Measurements from ENCODE around the gene SPTBN1.

SPTBN1 gene

GRCh38 chr2:54617409-54617808 is 161.3 kb downstream of the SPTBN1 start:
- DNase-seq = no peak

GRCh38 chr2:54618646-54619565 is 162.8 kb downstream of the SPTBN1 start:
- DNase-seq = no peak

- DNase-seq = no peak
These were observed 163.6 kb downstream of the SPTBN1 start for GRCh38 chr2:54619660-54620231.

GRCh38 chr2:54620948-54621347 is 164.8 kb downstream of the SPTBN1 start:
- no peak for DNase-seq

GRCh38 chr2:54624591-54625071 is 168.5 kb downstream of the SPTBN1 start:
- no peak for DNase-seq

GRCh38 chr2:54626131-54626530 is 170.0 kb downstream of the SPTBN1 start:
- DNase-seq = no peak

- no peak for DNase-seq
These were observed 170.8 kb downstream of the SPTBN1 start for GRCh38 chr2:54626884-54627283.

- no peak for DNase-seq
These were observed 171.8 kb downstream of the SPTBN1 start for GRCh38 chr2:54627973-54628372.

- no peak for DNase-seq
These were observed 172.3 kb downstream of the SPTBN1 start for GRCh38 chr2:54628418-54628817.

- DNase-seq = no peak
These were observed 172.8 kb downstream of the SPTBN1 start for GRCh38 chr2:54628957-54629356.

GRCh38 chr2:54629390-54629789 is 173.3 kb downstream of the SPTBN1 start:
- no peak for DNase-seq

- DNase-seq = no peak
These were observed 174.1 kb downstream of the SPTBN1 start for GRCh38 chr2:54629914-54630857.

GRCh38 chr2:54630858-54631497 is 174.9 kb downstream of the SPTBN1 start:
- no peak for DNase-seq

GRCh38 chr2:54631755-54632154 is 175.6 kb downstream of the SPTBN1 start:
- DNase-seq = no peak

- no peak for DNase-seq
These were observed 176.9 kb downstream of the SPTBN1 start for GRCh38 chr2:54632733-54633692.

- no peak for DNase-seq
These were observed 177.9 kb downstream of the SPTBN1 start for GRCh38 chr2:54634021-54634420.

- peak; percentile 17 for DNase-seq
These were observed 178.7 kb downstream of the SPTBN1 start for GRCh38 chr2:54634564-54635511.

GRCh38 chr2:54635554-54636152 is 179.5 kb downstream of the SPTBN1 start:
- DNase-seq = no peak

GRCh38 chr2:54636415-54637139 is 180.4 kb downstream of the SPTBN1 start:
- DNase-seq = no peak
